Parathyroid adenoma (tissue), 2 donors: ENCODE measurements around the gene ANKRD35.
"Not testable (repeated sequence)": the region's sequence is repeated elsewhere in the genome, so short reads cannot be mapped to it uniquely, and the experiment has no call there.

ENCODE experiments used
- H2AFZ ChIP-seq: fragments of 300-600 bp; sonication (generic); one replicate; pipeline ENCODE4 v1.7.0; 2017; ENCODE audit warnings: antibody characterized with exemption, mild to moderate bottlenecking
- H3K27ac ChIP-seq: fragments of 300-600 bp; sonication (generic); one replicate; pipeline ENCODE4 v1.7.0; 2017
- H3K27me3 ChIP-seq: fragments of 300-600 bp; sonication (generic); one replicate; pipeline ENCODE4 v1.7.0; 2017; ENCODE audit warnings: low read length; ENCODE audit not compliant: control insufficient read depth, insufficient read depth
- H3K36me3 ChIP-seq: fragments of 300-600 bp; sonication (generic); one replicate; pipeline ENCODE4 v1.7.0; 2017; ENCODE audit warnings: low read length; ENCODE audit not compliant: control insufficient read depth, insufficient read depth
- H3K4me1 ChIP-seq: fragments of 300-600 bp; sonication (generic); one replicate; pipeline ENCODE4 v1.7.0; 2017; ENCODE audit warnings: control low read depth
- H3K4me2 ChIP-seq: fragments of 300-600 bp; sonication (generic); one replicate; pipeline ENCODE4 v1.7.0; 2017; ENCODE audit warnings: low read length
- H3K4me3 ChIP-seq: fragments of 300-600 bp; sonication (generic); one replicate; pipeline ENCODE4 v1.7.0; 2017; ENCODE audit warnings: low read depth, low read length
- H3K79me2 ChIP-seq: fragments of 300-600 bp; sonication (generic); one replicate; pipeline ENCODE4 v1.7.0; 2017; ENCODE audit warnings: control low read depth
- H3K9ac ChIP-seq: fragments of 300-600 bp; sonication (generic); one replicate; pipeline ENCODE4 v1.7.0; 2017; ENCODE audit warnings: mild to moderate bottlenecking
- H3K9me3 ChIP-seq: fragments of 300-600 bp; sonication (generic); one replicate; pipeline ENCODE4 v1.7.0; 2017; ENCODE audit warnings: low read length; ENCODE audit not compliant: control insufficient read depth
- TF ChIP-seq, protein P1 (sequence below): fragments of 300-600 bp; sonication (generic); IDR thresholded peaks from one replicate; pipeline ENCODE4 v1.7.0; 2017; ENCODE audit warnings: antibody characterized with exemption, mild to moderate bottlenecking
- donor health status: primary hyperparathyroidism.

ANKRD35 gene, protein sequence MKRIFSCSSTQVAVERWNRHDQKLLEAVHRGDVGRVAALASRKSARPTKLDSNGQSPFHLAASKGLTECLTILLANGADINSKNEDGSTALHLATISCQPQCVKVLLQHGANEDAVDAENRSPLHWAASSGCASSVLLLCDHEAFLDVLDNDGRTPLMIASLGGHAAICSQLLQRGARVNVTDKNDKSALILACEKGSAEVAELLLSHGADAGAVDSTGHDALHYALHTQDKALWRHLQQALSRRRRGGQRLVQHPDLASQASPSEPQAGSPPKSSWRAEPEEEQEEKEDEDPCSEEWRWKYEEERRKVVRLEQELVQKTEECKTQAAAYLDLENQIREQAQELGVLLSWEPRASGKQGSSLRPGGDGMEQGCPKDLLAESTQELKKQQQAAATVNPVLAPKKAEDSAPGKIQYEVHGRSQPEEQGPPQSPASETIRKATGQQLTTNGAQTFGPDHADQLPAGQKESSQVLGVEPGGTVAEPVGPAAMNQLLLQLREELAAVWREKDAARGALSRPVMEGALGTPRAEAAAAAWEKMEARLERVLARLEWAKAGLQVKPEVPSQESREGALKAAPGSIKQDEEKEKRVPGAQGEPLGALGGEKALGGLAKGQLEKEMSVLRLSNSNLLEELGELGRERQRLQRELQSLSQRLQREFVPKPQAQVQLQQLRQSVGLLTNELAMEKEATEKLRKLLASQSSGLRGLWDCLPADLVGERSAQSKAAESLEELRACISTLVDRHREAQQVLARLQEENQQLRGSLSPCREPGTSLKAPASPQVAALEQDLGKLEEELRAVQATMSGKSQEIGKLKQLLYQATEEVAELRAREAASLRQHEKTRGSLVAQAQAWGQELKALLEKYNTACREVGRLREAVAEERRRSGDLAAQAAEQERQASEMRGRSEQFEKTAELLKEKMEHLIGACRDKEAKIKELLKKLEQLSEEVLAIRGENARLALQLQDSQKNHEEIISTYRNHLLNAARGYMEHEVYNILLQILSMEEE

DNA sequence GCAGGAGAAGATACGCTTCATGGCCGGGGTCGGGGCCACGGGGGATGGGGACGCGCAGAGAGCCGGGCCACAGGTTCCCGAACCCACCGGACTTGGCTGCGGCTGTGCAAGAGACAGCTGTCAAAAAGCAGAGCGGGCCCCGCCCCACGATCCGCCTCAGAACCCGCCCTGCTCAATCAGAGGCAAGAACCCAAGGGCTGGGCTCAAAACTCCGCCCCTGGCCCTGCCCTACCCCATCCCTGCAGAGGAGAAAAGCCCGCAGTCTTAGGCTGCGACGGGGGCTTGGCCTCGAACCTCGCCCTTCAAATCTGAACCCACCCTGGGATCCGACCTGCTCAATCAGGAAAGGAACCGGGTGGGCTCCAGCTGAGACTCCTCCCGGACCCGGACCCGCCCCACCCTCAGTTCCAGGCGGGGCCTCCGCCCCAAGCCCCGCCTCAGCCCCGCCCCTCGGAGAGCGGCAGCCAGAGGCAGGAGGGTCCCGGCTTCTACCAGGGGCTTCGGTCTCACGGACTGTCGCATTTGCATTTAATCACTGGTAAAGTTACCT, at the start of gene ANKRD35:
Gene ANKRD35, minus strand, starts transcription at position 129 of the 550 bp plus-strand sequence. Its CDS starts 108 bp downstream, at position 21.
- Histone ChIP-seq H3K36me3 (no peaks in the 10 kb centered on the region), H3K4me3 (peak within 1 kb of the TSS; percentile 59), H3K4me2 (peak within 1 kb of the TSS; percentile 91), H3K27ac (no peak within 1 kb of the TSS), H2AFZ (peak within 1 kb of the TSS; percentile 70), H3K9ac (no peak within 1 kb of the TSS), H3K4me1 (no peaks in the 10 kb centered on the region), H3K27me3 (no peaks in the 10 kb centered on the region), H3K79me2 (no peaks in the 10 kb centered on the region), H3K9me3 (no peaks in the 10 kb centered on the region)
- TF ChIP-seq, protein P1, sequence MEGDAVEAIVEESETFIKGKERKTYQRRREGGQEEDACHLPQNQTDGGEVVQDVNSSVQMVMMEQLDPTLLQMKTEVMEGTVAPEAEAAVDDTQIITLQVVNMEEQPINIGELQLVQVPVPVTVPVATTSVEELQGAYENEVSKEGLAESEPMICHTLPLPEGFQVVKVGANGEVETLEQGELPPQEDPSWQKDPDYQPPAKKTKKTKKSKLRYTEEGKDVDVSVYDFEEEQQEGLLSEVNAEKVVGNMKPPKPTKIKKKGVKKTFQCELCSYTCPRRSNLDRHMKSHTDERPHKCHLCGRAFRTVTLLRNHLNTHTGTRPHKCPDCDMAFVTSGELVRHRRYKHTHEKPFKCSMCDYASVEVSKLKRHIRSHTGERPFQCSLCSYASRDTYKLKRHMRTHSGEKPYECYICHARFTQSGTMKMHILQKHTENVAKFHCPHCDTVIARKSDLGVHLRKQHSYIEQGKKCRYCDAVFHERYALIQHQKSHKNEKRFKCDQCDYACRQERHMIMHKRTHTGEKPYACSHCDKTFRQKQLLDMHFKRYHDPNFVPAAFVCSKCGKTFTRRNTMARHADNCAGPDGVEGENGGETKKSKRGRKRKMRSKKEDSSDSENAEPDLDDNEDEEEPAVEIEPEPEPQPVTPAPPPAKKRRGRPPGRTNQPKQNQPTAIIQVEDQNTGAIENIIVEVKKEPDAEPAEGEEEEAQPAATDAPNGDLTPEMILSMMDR: no peak

DNA sequence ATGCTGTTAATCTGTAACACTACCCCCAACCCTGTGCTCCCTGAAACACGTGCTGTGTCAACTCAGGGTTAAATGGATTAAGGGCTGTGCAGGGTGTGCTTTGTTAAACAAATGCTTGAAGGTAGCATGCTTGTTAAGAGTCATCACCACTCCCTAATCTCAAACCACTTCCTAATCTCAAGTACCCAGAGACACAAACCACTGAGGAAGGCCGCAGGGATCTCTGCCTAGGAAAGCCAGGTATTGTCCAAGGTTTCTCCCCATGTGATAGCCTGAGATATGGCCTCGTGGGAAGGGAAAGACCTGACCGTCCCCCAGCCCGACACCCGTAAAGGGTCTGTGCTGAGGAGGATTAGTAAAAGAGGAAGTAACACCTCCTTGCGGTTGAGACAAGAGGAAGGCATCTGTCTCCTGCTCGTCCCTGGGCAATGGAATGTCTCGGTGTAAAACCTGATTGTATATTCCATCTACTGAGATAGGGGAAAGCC, 46.9 kb upstream of the ANKRD35 start:
- not testable (repeated sequence) for H3K9ac ChIP-seq, H3K36me3 ChIP-seq, H3K27ac ChIP-seq

DNA sequence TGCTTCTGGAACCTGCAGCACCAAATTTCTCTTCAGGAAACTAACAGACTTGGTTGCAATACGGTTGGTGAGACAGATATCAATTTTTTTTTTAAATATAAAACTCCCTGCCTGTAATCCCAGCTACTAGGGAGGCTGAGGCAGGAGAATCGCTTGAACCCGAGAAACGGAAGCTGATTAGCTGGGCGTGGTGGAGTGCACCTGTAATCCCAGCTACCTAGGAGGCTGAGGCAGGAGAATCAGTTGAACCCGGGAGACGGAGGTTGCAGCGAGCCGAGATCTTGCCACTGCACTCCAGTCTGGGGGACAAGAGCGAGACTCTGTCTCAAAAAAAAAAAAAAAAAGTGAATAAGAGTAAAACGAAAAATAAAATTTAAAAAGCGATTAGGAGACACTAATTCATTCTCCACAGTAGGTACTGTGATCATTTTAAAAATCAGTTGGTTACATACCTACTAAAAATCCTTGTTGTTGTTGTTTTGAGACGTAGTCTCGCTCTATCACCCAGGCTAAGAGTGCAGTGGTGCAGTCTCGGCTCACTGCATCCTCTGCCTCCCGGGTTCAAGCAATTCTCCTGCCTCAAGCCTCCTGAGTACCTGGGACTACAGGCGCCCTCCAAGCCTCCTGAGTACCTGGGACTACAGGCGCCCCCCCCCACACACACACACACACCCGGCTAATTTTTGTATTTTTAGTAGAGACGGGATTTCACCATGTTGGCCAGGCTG, 42.4 kb upstream of the ANKRD35 start:
- Histone ChIP-seq H3K27me3 (no peaks in the 10 kb centered on the region), H3K9ac (peak overlapping the region; percentile 80), H3K4me3 (peak overlapping the region; percentile 96), H3K79me2 (no peaks in the 10 kb centered on the region), H3K36me3 (no peaks in the 10 kb centered on the region), H3K4me2 (peak overlapping the region; percentile 83), H3K27ac (peak overlapping the region; percentile 99), H3K9me3 (no peaks in the 10 kb centered on the region), H3K4me1 (no peaks in the 10 kb centered on the region), H2AFZ (peak overlapping the region; percentile 87)
- TF ChIP-seq, protein P1: no peak

More for the DNA sequence above, 46.9 kb upstream of the ANKRD35 start:
- not testable (repeated sequence) for H3K9me3 ChIP-seq, H3K79me2 ChIP-seq, H2AFZ ChIP-seq, H3K4me3 ChIP-seq, H3K27me3 ChIP-seq, H3K4me2 ChIP-seq, H3K4me1 ChIP-seq

DNA sequence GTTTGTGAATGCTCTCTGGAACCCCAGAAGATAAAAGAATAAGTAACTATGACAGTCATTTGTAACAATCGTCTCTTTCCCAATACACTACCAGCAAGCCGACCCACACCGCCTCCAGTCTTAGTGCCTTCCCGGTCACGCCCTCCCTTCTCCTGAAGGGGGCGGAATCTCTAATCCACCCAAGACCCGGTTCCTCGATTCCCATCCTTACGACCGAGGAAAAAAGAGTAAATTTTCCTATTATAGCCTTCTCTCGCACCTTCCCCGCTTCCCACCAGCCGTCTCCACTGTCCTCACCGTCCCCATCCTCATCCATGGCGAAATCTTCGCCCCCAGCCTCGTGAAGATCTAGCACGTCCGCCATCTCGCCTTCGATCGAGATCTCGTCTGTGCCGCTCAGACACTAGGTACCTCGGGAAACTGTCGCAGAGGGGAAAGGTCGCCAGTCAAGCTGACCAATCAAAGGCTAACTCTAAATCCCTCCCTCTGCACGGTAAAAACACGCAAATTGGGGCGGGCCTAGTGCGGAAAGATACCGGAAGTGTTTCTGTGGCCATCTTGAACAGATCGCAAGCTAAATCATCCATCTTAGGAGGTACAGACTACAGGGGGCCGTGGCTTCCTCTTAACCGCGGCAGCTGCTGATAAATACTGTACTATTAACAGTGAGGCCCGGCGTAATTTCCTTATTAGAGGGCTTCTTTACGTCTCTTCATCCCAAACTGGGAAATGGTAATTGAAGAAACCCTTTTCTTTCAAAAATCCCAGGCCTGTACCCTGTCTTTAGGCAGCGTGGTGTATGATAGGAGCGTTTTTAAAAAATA, 41.6 kb upstream of the ANKRD35 start, which contains the start of gene RBM8A:
Gene RBM8A, minus strand, starts transcription at position 422 of the 824 bp plus-strand sequence. Its CDS starts 58 bp downstream, at position 364.
- H3K9me3 ChIP-seq: no peaks in the 10 kb centered on the region
- H3K4me2 ChIP-seq: peak within 1 kb of the TSS; percentile 87
- H3K4me1 ChIP-seq: no peaks in the 10 kb centered on the region
- H3K36me3 ChIP-seq: no peaks in the 10 kb centered on the region
- H3K27me3 ChIP-seq: no peaks in the 10 kb centered on the region
- peak within 1 kb of the TSS; percentile 87 for H2AFZ ChIP-seq
- TF ChIP-seq, protein P1: peak; percentile 64
- H3K79me2 ChIP-seq: no peaks in the 10 kb centered on the region
- peak within 1 kb of the TSS; percentile 80 for H3K9ac ChIP-seq
- peak within 1 kb of the TSS; percentile 96 for H3K4me3 ChIP-seq
- H3K27ac ChIP-seq: peak within 1 kb of the TSS; percentile 99
